Brain microvascular endothelial cell (primary cell): ENCODE measurements around the gene ZC3H18.

Experiments used
- DNase-seq: peaks from one replicate; pipeline ENCODE4 v3.0.0-alpha.2; 2020
- H3K27ac ChIP-seq: fragments of 250-450 bp; sonication (Bioruptor Pico); 2 replicates; pipeline ENCODE4 v1.5.1; 2020; ENCODE audit warnings: mild to moderate bottlenecking, moderate library complexity
- H3K27me3 ChIP-seq: fragments of 250-450 bp; sonication (Bioruptor Pico); replicated peaks from 2 replicates; pipeline ENCODE4 v1.5.1; 2020; ENCODE audit warnings: mild to moderate bottlenecking
- H3K36me3 ChIP-seq: fragments of 250-450 bp; sonication (Bioruptor Pico); replicated peaks from 2 replicates; pipeline ENCODE4 v1.5.1; 2020; ENCODE audit warnings: mild to moderate bottlenecking
- H3K4me3 ChIP-seq: 2 replicates; pipeline ENCODE4 v1.5.1; 2011; ENCODE audit warnings: low read depth, mild to moderate bottlenecking, control low read depth, low read length, moderate library complexity
- CTCF ChIP-seq: IDR thresholded peaks from 2 replicates; pipeline ENCODE4 v1.5.1; 2011; ENCODE audit warnings: low read depth, mild to moderate bottlenecking, moderate library complexity, low read length, control low read depth, inconsistent platforms; ENCODE audit errors: missing control alignments
- in situ Hi-C: cut with HindIII; loops from 2 replicates; pipeline ENCODE4 v1.10.0; 2017; ENCODE audit warnings: low sequenced_read_pairs, low pct_ligation_motif_present

Gene ZC3H18

GRCh38 chr16:88635671-88636319 is 65.6 kb downstream of the ZC3H18 start:
- Histone ChIP-seq H3K27ac (no peak overlapping the region), H3K27me3 (peaks cover 24% of the 10 kb centered on the region), H3K4me3 (no peak overlapping the region), H3K36me3 (peaks cover 15% of the 10 kb centered on the region)
- no peak for DNase-seq
- in situ Hi-C loops = no loop called here
- TF ChIP-seq CTCF = no peak

GRCh38 chr16:88636488-88637265 is 66.5 kb downstream of the ZC3H18 start:
- no peak for DNase-seq
- Histone ChIP-seq H3K27ac (no peak overlapping the region), H3K4me3 (no peak overlapping the region), H3K36me3 (peaks cover 9% of the 10 kb centered on the region), H3K27me3 (peaks cover 25% of the 10 kb centered on the region)
- in situ Hi-C loops = no loop called here
- TF ChIP-seq CTCF = no peak

- Histone ChIP-seq H3K4me3 (no peak within 1 kb of the TSS), H3K27me3 (peaks cover 25% of the 10 kb centered on the region), H3K36me3 (peaks cover 2% of the 10 kb centered on the region), H3K27ac (no peak within 1 kb of the TSS)
- in situ Hi-C loops = no loop called here
- TF ChIP-seq CTCF = no peak
- no peak for DNase-seq
Measured at GRCh38 chr16:88638323-88639230, 68.4 kb downstream of the ZC3H18 start, which contains the start of gene IL17C. Gene IL17C (plus strand): TSS chr16:88638572. CDS start chr16:88638642, 70 bp downstream.

GRCh38 chr16:88639231-88640038 is 69.2 kb downstream of the ZC3H18 start:
- in situ Hi-C loops = no loop called here
- H3K4me3 ChIP-seq = no peak overlapping the region
- peaks cover 7% of the 10 kb centered on the region for H3K36me3 ChIP-seq
- peaks cover 25% of the 10 kb centered on the region for H3K27me3 ChIP-seq
- H3K27ac ChIP-seq = no peak overlapping the region
- TF ChIP-seq CTCF = no peak
- no peak for DNase-seq

GRCh38 chr16:88640039-88640495 is 69.9 kb downstream of the ZC3H18 start:
- H3K27ac ChIP-seq = no peak overlapping the region
- no peak for TF ChIP-seq CTCF
- H3K27me3 ChIP-seq = peaks cover 25% of the 10 kb centered on the region
- H3K4me3 ChIP-seq = no peak overlapping the region
- no peak for DNase-seq
- peaks cover 7% of the 10 kb centered on the region for H3K36me3 ChIP-seq
- in situ Hi-C loops = no loop called here
